Measurements from ENCODE around the gene VASH2.
A peak's percentile ranks its signal among the peaks of the same experiment; 100 is the strongest.

Gene VASH2

DNA sequence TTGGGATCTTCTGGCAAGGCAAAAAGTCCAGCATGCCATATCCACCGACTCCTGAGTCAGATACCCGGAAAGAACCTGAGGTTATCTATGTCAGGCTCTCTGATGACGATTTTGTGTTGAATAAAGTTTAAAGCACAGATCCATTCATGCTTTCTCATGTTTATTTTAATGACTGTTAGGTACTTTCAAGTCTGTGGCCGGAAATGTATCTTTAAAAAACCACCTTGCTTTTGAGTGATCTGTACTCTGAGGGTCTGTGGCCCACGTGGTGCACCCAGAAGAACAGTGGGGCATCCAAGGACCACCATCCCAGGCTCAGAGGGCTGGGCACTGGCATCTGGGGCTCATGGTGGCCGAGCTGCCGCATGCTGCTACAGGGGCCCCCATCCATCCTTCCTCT is 30.1 kb upstream of the VASH2 start:
- DNase-seq (ENCODE audit: low read depth), result no peak
- TF ChIP-seq, protein P1, sequence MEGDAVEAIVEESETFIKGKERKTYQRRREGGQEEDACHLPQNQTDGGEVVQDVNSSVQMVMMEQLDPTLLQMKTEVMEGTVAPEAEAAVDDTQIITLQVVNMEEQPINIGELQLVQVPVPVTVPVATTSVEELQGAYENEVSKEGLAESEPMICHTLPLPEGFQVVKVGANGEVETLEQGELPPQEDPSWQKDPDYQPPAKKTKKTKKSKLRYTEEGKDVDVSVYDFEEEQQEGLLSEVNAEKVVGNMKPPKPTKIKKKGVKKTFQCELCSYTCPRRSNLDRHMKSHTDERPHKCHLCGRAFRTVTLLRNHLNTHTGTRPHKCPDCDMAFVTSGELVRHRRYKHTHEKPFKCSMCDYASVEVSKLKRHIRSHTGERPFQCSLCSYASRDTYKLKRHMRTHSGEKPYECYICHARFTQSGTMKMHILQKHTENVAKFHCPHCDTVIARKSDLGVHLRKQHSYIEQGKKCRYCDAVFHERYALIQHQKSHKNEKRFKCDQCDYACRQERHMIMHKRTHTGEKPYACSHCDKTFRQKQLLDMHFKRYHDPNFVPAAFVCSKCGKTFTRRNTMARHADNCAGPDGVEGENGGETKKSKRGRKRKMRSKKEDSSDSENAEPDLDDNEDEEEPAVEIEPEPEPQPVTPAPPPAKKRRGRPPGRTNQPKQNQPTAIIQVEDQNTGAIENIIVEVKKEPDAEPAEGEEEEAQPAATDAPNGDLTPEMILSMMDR (IDR thresholded peaks at IDR 0.05; ENCODE audit: insufficient read depth, low read depth, low read length, missing control alignments), result no peak
- no peak overlapping the region for H3K4me3 ChIP-seq (ENCODE audit: low read length)

- TF ChIP-seq, protein P1 (IDR thresholded peaks at IDR 0.05; ENCODE audit: insufficient read depth, low read depth, low read length, missing control alignments), result no peak
- H3K4me3 ChIP-seq (ENCODE audit: low read length), result no peak overlapping the region
- DNase-seq (ENCODE audit: low read depth), result no peak
Measured at GRCh38 chr1:212920896-212921295, 29.4 kb upstream of the VASH2 start.

DNA sequence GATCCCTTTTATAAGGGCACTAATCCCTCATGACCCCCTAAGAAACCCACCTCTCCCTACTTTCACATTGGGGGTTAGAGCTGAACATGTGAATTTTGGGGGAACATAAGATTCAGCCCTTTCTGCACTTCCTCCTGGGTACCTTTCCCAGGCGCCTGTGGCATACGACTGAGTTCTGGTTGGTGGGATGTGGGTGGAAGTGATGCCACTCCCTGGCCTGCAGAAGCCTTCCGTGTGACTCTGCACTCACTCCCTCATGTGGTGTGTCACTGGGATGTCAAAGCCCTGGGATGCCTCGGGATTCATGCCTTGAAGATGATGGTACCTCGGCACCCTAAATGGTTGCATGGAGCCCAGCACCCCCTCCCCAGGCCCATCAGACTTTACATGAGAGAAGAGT is 28.3 kb upstream of the VASH2 start:
- no peak for DNase-seq (ENCODE audit: low read depth)
- no peak overlapping the region for H3K4me3 ChIP-seq (ENCODE audit: low read length)
- TF ChIP-seq, protein P1 (IDR thresholded peaks at IDR 0.05; ENCODE audit: insufficient read depth, low read depth, low read length, missing control alignments), result no peak

DNA sequence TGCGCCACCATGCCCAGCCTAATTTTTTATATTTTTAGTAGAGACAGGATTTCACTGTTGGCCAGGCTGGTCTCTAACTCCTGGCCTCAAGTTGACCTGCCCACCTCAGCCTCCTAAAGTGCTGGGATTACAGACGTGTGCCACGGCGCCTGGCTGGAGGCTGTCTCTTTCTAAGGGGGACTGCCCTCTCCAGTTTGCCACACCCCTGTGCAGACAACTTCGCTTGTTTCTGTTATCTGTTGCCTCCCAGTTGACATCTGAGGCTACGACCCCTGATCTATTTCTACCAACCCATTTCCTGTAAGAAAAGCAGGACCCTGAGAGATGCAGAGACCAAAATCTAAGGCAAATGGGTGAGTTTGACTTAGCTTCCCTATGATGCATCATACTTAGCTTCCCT is 24.0 kb upstream of the VASH2 start:
- DNase-seq (ENCODE audit: low read depth), result no peak
- no peak overlapping the region for H3K4me3 ChIP-seq (ENCODE audit: low read length)
- TF ChIP-seq, protein P1 (IDR thresholded peaks at IDR 0.05; ENCODE audit: insufficient read depth, low read depth, low read length, missing control alignments), result no peak

GRCh38 chr1:212928323-212929291 is 21.7 kb upstream of the VASH2 start:
- peak; percentile 16 for DNase-seq (ENCODE audit: low read depth)
- H3K4me3 ChIP-seq (ENCODE audit: low read length), result no peak overlapping the region
- TF ChIP-seq, protein P1 (IDR thresholded peaks at IDR 0.05; ENCODE audit: insufficient read depth, low read depth, low read length, missing control alignments), result no peak

- TF ChIP-seq, protein P1 (IDR thresholded peaks at IDR 0.05; ENCODE audit: insufficient read depth, low read depth, low read length, missing control alignments), result no peak
- H3K4me3 ChIP-seq (ENCODE audit: low read length), result no peak overlapping the region
Measured at GRCh38 chr1:212930986-212931678, 19.2 kb upstream of the VASH2 start.

More at GRCh38 chr1:212930986-212931678, 19.2 kb upstream of the VASH2 start:
- no peak for DNase-seq (ENCODE audit: low read depth)

All from epithelial cell of esophagus (primary cell).